Measurements from ENCODE around the gene ZBTB49.
"Not testable (repeated sequence)": the region's sequence is repeated elsewhere in the genome, so short reads cannot be mapped to it uniquely, and the experiment has no call there.

Gene ZBTB49

GRCh38 chr4:4344915-4345527 is 55.0 kb downstream of the ZBTB49 start:
- H3K4me3 ChIP-seq (ENCODE audit: low read length) = no peak overlapping the region
- TF ChIP-seq ZNF274 (IDR thresholded peaks at IDR 0.05; ENCODE audit: low read depth, low read length) = no peak

- TF ChIP-seq ZNF274 (IDR thresholded peaks at IDR 0.05; ENCODE audit: low read depth, low read length) = no peak
- H3K4me3 ChIP-seq (ENCODE audit: low read length) = no peak overlapping the region
Measured at GRCh38 chr4:4347585-4347984, 57.5 kb downstream of the ZBTB49 start.

- H3K4me3 ChIP-seq (ENCODE audit: low read length) = not testable (repeated sequence)
Measured at GRCh38 chr4:4348585-4348984, 58.5 kb downstream of the ZBTB49 start.

GRCh38 chr4:4349867-4350266 is 59.8 kb downstream of the ZBTB49 start:
- no peak for TF ChIP-seq ZNF274 (IDR thresholded peaks at IDR 0.05; ENCODE audit: low read depth, low read length)
- no peak overlapping the region for H3K4me3 ChIP-seq (ENCODE audit: low read length)

- no peak for TF ChIP-seq ZNF274 (IDR thresholded peaks at IDR 0.05; ENCODE audit: low read depth, low read length)
- H3K4me3 ChIP-seq (ENCODE audit: low read length) = no peak overlapping the region
Measured at GRCh38 chr4:4350909-4351308, 60.9 kb downstream of the ZBTB49 start.

GRCh38 chr4:4355302-4355701 is 65.3 kb downstream of the ZBTB49 start:
- H3K4me3 ChIP-seq (ENCODE audit: low read length) = no peak overlapping the region
- TF ChIP-seq ZNF274 (IDR thresholded peaks at IDR 0.05; ENCODE audit: low read depth, low read length) = no peak

GRCh38 chr4:4356106-4357041 is 66.3 kb downstream of the ZBTB49 start:
- H3K4me3 ChIP-seq (ENCODE audit: low read length) = no peak overlapping the region
- no peak for TF ChIP-seq ZNF274 (IDR thresholded peaks at IDR 0.05; ENCODE audit: low read depth, low read length)

GRCh38 chr4:4358093-4358854 is 68.2 kb downstream of the ZBTB49 start:
- H3K4me3 ChIP-seq (ENCODE audit: low read length) = no peak overlapping the region
- no peak for TF ChIP-seq ZNF274 (IDR thresholded peaks at IDR 0.05; ENCODE audit: low read depth, low read length)

- no peak for TF ChIP-seq ZNF274 (IDR thresholded peaks at IDR 0.05; ENCODE audit: low read depth, low read length)
- H3K4me3 ChIP-seq (ENCODE audit: low read length) = no peak overlapping the region
Measured at GRCh38 chr4:4361883-4362282, 71.8 kb downstream of the ZBTB49 start.

GRCh38 chr4:4362991-4363697 is 73.1 kb downstream of the ZBTB49 start:
- TF ChIP-seq ZNF274 (IDR thresholded peaks at IDR 0.05; ENCODE audit: low read depth, low read length) = no peak
- no peak overlapping the region for H3K4me3 ChIP-seq (ENCODE audit: low read length)

GRCh38 chr4:4364061-4364460 is 74.0 kb downstream of the ZBTB49 start:
- no peak for TF ChIP-seq ZNF274 (IDR thresholded peaks at IDR 0.05; ENCODE audit: low read depth, low read length)

GRCh38 chr4:4364486-4365208 is 74.6 kb downstream of the ZBTB49 start:
- no peak overlapping the region for H3K4me3 ChIP-seq (ENCODE audit: low read length)
- no peak for TF ChIP-seq ZNF274 (IDR thresholded peaks at IDR 0.05; ENCODE audit: low read depth, low read length)

More at GRCh38 chr4:4364061-4364460, 74.0 kb downstream of the ZBTB49 start:
- H3K4me3 ChIP-seq (ENCODE audit: low read length) = no peak overlapping the region

- no peak for TF ChIP-seq ZNF274 (IDR thresholded peaks at IDR 0.05; ENCODE audit: low read depth, low read length)
- no peak overlapping the region for H3K4me3 ChIP-seq (ENCODE audit: low read length)
Measured at GRCh38 chr4:4368809-4369580, 78.9 kb downstream of the ZBTB49 start.
